KMS-11 (cell line): ENCODE data around the gene GPC3.

Experiments used
- H2AFZ ChIP-seq: fragments of 200-600 bp; sonication (generic); 2 replicates; pipeline ENCODE4 v1.6.1; 2016; ENCODE audit warnings: antibody characterized with exemption, mixed run types, low read depth
- H3K27ac ChIP-seq: fragments of 200-600 bp; sonication (generic); 2 replicates; pipeline ENCODE4 v1.6.1; 2016; ENCODE audit warnings: mild to moderate bottlenecking, mixed run types
- H3K27me3 ChIP-seq: fragments of 200-600 bp; sonication (generic); 2 replicates; pipeline ENCODE4 v1.6.1; 2017; ENCODE audit warnings: mild to moderate bottlenecking, low read depth, mixed run types, moderate library complexity; ENCODE audit not compliant: insufficient read depth
- H3K36me3 ChIP-seq: fragments of 200-600 bp; sonication (generic); 2 replicates; pipeline ENCODE4 v1.6.1; 2017; ENCODE audit warnings: mild to moderate bottlenecking, mixed run types; ENCODE audit not compliant: insufficient read depth
- H3K4me1 ChIP-seq: fragments of 200-600 bp; sonication (generic); 2 replicates; pipeline ENCODE4 v1.6.1; 2016; ENCODE audit warnings: mild to moderate bottlenecking, low read depth, mixed run types; ENCODE audit not compliant: poor library complexity, severe bottlenecking
- H3K4me2 ChIP-seq: fragments of 200-600 bp; sonication (generic); 2 replicates; pipeline ENCODE4 v1.7.0; 2016; ENCODE audit warnings: mild to moderate bottlenecking, mixed run types
- H3K4me3 ChIP-seq: fragments of 200-600 bp; sonication (generic); IDR thresholded peaks from 2 replicates; pipeline ENCODE4 v1.6.1; 2017; ENCODE audit warnings: low read depth, low read length, mixed read lengths; ENCODE audit not compliant: insufficient read depth
- H3K79me2 ChIP-seq: fragments of 200-600 bp; sonication (generic); 2 replicates; pipeline ENCODE4 v1.6.1; 2016; ENCODE audit warnings: low read depth, mixed run types; ENCODE audit not compliant: insufficient read depth
- H3K9ac ChIP-seq: fragments of 200-600 bp; sonication (generic); 2 replicates; pipeline ENCODE4 v1.6.1; 2016; ENCODE audit warnings: mild to moderate bottlenecking, mixed run types
- H4K20me1 ChIP-seq: fragments of 200-600 bp; sonication (generic); 2 replicates; pipeline ENCODE4 v1.6.1; 2016; ENCODE audit warnings: mild to moderate bottlenecking, mixed run types; ENCODE audit not compliant: insufficient read depth
- CTCF ChIP-seq: fragments of 200-600 bp; sonication (generic); conservative IDR thresholded peaks from 2 replicates; pipeline ENCODE4 v1.6.1; 2017; ENCODE audit warnings: low read depth, mild to moderate bottlenecking, antibody characterized with exemption, low read length, moderate library complexity, mixed read lengths

The GPC3 gene

GRCh38 chrX:133544778-133545177, 440.6 kb downstream of the GPC3 start:
- Histone ChIP-seq H3K27ac (no peak overlapping the region), H3K36me3 (no peaks in the 10 kb centered on the region), H4K20me1 (no peaks in the 10 kb centered on the region), H3K9ac (no peak overlapping the region), H3K4me1 (peaks cover 33% of the 10 kb centered on the region), H3K27me3 (no peaks in the 10 kb centered on the region), H3K4me3 (no peak overlapping the region), H3K79me2 (no peaks in the 10 kb centered on the region), H3K4me2 (no peak overlapping the region), H2AFZ (no peak overlapping the region)
- no peak for TF ChIP-seq CTCF

GRCh38 chrX:133544115-133544514, 441.3 kb downstream of the GPC3 start:
- Histone ChIP-seq H3K36me3 (no peaks in the 10 kb centered on the region), H3K27me3 (no peaks in the 10 kb centered on the region), H3K4me3 (no peak overlapping the region), H3K27ac (no peak overlapping the region), H4K20me1 (no peaks in the 10 kb centered on the region), H3K4me1 (peaks cover 35% of the 10 kb centered on the region), H3K4me2 (no peak overlapping the region), H3K9ac (no peak overlapping the region), H3K79me2 (no peaks in the 10 kb centered on the region), H2AFZ (no peak overlapping the region)
- no peak for TF ChIP-seq CTCF

GRCh38 chrX:133543654-133544053, 441.7 kb downstream of the GPC3 start:
- H4K20me1 ChIP-seq, result no peaks in the 10 kb centered on the region
- H3K4me1 ChIP-seq, result peaks cover 39% of the 10 kb centered on the region
- no peaks in the 10 kb centered on the region for H3K36me3 ChIP-seq
- H3K27me3 ChIP-seq, result no peaks in the 10 kb centered on the region
- no peak overlapping the region for H3K4me3 ChIP-seq
- no peak overlapping the region for H3K27ac ChIP-seq
- no peak overlapping the region for H3K9ac ChIP-seq
- no peak for TF ChIP-seq CTCF
- no peak overlapping the region for H3K4me2 ChIP-seq
- H3K79me2 ChIP-seq, result no peaks in the 10 kb centered on the region
- no peak overlapping the region for H2AFZ ChIP-seq

GRCh38 chrX:133542476-133542875, 442.9 kb downstream of the GPC3 start:
- no peaks in the 10 kb centered on the region for H3K36me3 ChIP-seq
- H3K4me1 ChIP-seq, result peaks cover 48% of the 10 kb centered on the region
- peak overlapping the region; percentile 52 for H2AFZ ChIP-seq
- H3K9ac ChIP-seq, result peak overlapping the region; percentile 4; the same call in 1 of the 2 replicates
- no peaks in the 10 kb centered on the region for H4K20me1 ChIP-seq
- no peaks in the 10 kb centered on the region for H3K79me2 ChIP-seq
- H3K27ac ChIP-seq, result peak overlapping the region; percentile 72
- H3K4me3 ChIP-seq, result no peak overlapping the region
- TF ChIP-seq CTCF, result no peak
- H3K27me3 ChIP-seq, result no peaks in the 10 kb centered on the region
- peak overlapping the region; percentile 42; the same call in 1 of the 2 replicates for H3K4me2 ChIP-seq

- H4K20me1 ChIP-seq, result no peaks in the 10 kb centered on the region
- H3K4me2 ChIP-seq, result no peak overlapping the region
- H3K36me3 ChIP-seq, result no peaks in the 10 kb centered on the region
- TF ChIP-seq CTCF, result no peak
- H3K4me1 ChIP-seq, result peaks cover 49% of the 10 kb centered on the region
- H2AFZ ChIP-seq, result no peak overlapping the region; the same call in 1 of the 2 replicates
- no peaks in the 10 kb centered on the region for H3K79me2 ChIP-seq
- H3K9ac ChIP-seq, result no peak overlapping the region
- no peak overlapping the region for H3K27ac ChIP-seq
- H3K27me3 ChIP-seq, result no peaks in the 10 kb centered on the region
- no peak overlapping the region for H3K4me3 ChIP-seq
Measured at GRCh38 chrX:133541021-133541420, 444.4 kb downstream of the GPC3 start.
